LNCaP clone FGC (cell line): ENCODE measurements around the gene LUZP2.
A peak's percentile ranks its signal among the peaks of the same experiment; 100 is the strongest.
"Not testable (repeated sequence)": the region's sequence is repeated elsewhere in the genome, so short reads cannot be mapped to it uniquely, and the experiment has no call there.

Source experiments
- DNase-seq: peaks from one replicate; pipeline ENCODE4 v3.0.0-alpha.2; 2011; ENCODE audit warnings: low read depth
- H3K4me3 ChIP-seq: 2 replicates; pipeline ENCODE4 v1.5.1; 2011; ENCODE audit warnings: mild to moderate bottlenecking, low read depth, low read length, control low read depth
- TF ChIP-seq, protein P1 (sequence below): IDR thresholded peaks from 2 replicates; pipeline ENCODE4 v1.5.1; 2012; ENCODE audit warnings: mild to moderate bottlenecking; ENCODE audit not compliant: control insufficient read depth, insufficient read depth; ENCODE audit errors: extremely low read depth

The LUZP2 gene

DNA sequence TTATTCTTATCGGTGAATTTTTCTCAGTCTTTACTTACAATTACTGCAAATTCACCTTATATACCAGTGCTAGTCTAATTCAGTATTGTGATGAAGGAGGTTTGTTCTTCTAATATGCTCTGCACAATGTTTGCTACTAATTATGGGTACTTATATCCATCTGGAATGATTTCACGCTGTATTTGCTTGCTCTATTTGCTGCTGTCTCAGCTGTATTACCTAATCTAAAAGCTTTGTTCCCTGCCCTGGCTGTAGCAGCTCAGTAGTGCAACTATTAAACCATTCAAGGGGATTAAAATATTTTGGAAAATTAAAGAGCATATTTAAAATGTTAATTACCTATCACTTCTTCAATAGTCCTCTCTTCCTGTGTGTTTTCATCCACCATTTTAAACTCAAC is 375.3 kb downstream of the LUZP2 start:
- no peak for DNase-seq
- H3K4me3 ChIP-seq, result no peak overlapping the region
- TF ChIP-seq, protein P1, sequence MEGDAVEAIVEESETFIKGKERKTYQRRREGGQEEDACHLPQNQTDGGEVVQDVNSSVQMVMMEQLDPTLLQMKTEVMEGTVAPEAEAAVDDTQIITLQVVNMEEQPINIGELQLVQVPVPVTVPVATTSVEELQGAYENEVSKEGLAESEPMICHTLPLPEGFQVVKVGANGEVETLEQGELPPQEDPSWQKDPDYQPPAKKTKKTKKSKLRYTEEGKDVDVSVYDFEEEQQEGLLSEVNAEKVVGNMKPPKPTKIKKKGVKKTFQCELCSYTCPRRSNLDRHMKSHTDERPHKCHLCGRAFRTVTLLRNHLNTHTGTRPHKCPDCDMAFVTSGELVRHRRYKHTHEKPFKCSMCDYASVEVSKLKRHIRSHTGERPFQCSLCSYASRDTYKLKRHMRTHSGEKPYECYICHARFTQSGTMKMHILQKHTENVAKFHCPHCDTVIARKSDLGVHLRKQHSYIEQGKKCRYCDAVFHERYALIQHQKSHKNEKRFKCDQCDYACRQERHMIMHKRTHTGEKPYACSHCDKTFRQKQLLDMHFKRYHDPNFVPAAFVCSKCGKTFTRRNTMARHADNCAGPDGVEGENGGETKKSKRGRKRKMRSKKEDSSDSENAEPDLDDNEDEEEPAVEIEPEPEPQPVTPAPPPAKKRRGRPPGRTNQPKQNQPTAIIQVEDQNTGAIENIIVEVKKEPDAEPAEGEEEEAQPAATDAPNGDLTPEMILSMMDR, result no peak

DNA sequence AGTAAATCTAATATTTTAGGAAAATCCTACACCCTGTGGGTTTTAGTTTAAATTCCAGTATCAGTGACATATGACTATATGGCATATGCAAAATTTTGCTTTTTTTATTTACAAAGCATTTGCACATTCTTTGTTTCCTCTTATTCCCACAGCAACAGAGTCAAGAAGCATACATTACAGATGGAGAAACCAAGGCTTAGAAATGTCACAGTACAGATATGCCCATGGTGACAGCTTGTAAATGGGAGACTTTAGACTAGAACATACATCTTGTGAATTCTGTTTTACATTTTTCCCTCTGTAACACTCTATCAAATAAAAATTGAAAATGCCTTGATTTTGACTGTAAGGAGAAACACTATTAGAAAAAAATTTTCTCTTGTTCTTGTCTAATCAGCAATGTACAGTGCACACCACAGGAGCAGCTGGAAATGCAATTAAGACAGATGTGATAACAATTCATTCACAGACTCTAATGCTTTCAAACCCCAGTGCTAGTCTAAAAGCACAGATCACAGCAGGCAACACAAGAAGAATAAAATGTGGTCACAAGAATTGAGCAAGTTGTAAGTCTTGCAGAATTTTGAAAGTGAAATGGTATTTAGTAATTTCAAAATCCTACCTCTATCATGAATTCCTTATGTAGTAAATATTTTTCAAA is 375.9 kb downstream of the LUZP2 start:
- no peak for DNase-seq
- H3K4me3 ChIP-seq, result no peak overlapping the region
- TF ChIP-seq, protein P1, result no peak

DNA sequence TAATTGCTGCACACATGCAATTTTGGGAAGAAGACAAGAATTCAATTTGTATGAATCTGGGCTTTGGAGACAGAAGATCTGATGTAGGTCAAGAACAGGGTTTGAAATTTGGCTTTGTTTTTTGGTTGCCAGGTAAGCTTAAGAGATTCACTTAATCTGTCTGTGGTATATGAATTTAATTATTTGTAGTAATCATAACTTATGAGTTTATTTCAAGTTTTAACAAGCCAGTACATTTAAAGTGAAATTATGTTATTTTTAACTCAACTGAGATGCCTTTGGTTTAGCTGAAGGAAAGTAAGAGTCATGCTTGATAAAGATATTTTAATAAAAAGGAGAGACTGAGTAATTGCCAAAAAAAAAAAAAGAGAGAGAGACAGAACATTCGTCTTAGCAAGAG is 384.1 kb downstream of the LUZP2 start:
- H3K4me3 ChIP-seq, result no peak overlapping the region
- TF ChIP-seq, protein P1, result no peak
- no peak for DNase-seq

DNA sequence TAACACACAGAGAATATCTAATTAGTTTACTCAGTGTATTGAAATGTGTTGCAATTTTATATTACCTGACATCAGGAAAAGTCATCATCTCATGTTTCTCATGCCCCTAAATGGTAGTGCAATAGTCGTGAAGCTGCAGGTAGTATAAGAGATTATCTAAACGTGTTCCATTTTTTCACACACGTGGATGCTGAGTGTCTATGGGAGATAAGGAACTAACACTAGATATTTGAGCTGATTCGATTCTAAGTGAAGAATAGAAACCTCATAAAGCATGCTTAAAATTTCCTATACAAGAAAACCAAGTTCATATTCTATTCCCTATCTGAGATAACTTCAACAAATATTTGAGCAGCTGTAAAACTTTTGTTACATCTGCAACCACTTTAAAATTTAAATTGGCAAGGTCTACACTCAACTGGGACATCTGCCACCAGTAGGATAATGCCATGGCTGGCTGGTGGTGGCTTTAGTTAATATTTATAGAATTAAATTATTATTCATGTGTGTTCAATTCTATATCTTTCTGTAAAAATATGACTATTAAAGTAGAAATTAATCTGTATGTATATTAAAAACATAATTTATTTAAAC is 388.8 kb downstream of the LUZP2 start:
- no peak overlapping the region for H3K4me3 ChIP-seq
- TF ChIP-seq, protein P1, result no peak
- DNase-seq, result peak; percentile 76

DNA sequence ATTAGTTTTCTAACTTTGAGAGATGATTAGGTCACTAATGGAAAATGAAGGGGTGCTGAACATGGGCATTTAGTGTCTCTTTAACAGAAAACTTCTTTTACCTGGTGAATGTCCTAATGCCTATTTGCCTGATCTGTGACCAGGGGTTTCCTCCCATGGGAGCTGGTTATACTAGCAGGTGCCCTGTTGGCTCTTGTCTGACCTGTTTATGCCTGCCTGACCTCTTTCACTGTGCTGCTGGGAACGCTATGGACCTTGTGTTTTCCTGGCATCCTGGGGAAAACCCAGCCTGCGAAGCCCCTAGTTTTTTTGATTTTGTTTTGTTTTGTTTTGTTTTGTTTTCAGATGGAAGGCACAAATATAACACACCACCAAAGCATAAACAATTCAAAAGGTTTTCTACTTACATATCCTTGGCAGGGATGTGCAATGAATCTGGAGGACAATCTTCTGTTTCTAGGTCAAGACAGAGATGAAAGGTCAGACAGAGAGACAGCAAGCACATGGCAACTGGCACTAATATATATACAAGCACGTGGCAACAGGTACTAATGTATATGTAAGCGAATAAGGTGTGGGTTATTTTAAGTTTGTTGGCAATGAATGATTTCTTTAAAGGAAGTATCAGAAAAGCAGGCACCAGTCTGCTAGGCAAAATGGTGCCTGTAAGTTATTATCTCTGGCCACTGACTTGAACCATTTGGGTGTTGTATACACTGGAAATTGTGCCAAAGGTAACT is 390.2 kb downstream of the LUZP2 start:
- H3K4me3 ChIP-seq, result no peak overlapping the region
- TF ChIP-seq, protein P1, result no peak
- no peak for DNase-seq

DNA sequence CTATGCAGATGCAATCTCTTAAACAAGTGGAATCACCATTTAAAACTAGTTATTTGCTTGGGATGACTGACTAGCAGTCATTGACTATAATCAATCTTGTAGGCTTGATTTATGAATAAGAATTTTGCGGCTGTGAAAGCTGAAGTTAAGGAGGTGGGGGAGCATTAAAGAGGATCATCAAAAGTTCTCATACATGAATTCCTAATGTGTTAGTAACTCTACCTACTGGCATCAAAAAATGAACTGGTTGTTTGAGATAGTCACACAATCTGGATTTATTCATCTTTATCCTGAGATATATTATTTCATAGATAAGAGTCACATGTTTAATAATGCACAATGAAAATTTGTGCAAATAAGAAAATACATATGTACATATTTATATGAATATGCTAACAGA is 393.6 kb downstream of the LUZP2 start:
- DNase-seq, result no peak
- TF ChIP-seq, protein P1, result no peak
- no peak overlapping the region for H3K4me3 ChIP-seq

DNA sequence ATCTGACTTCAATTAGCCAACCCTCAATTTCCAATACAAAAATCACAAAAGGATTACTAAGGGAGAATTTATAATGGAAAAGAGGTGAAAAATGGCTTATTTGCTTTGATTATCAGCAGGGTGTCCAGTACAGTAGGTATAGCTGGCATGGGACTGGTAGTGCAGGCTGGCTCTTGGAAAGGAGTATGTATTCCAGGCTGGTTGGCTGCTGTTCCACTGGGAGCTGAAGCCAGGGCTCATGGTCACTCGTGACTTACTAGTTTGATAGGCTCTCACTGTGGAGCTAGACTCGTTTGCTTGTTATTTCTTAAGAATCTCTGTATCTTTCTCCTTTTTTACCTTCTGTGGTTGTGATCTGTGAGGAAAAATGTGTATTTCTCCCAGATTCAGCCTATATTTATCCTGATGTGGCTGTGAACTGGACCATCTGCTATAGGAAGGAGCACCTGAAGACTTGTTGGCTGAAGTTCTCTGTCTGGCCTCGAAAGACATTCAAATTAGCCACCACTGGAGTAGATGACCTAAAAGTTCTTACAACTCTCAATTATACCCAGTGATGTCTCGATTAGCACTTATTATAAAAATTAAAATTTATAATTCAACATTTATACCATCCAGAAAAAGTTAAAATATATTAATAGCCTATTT is 395.1 kb downstream of the LUZP2 start:
- DNase-seq, H3K4me3 ChIP-seq: not testable (repeated sequence)
